ENCODE results near the gene GABBR2. TPM values are rescaled to one million over a fixed set of nuclear protein-coding genes. Genes with fewer than 3 reads are reported as not detected.

Gene GABBR2
- total and polyA plus RNA-seq, 2 of the 8 experiments (the other 6 are each of a cell fraction or from before 2014, with no cell fraction given), result 0.50 to 1.2 TPM

- TF ChIP-seq CHD7 (IDR thresholded peaks at IDR 0.05; ENCODE audit: insufficient replicate concordance, low read length) (no peak), RXRA (IDR thresholded peaks at IDR 0.05; ENCODE audit: insufficient read depth, low read depth, low read length) (no peak), TEAD4 (IDR thresholded peaks at IDR 0.05; ENCODE audit: low read depth, low read length) (no peak), PHF8 (conservative IDR thresholded peaks at IDR 0.05; ENCODE audit: low read depth, low read length) (no peak), SUZ12 (IDR thresholded peaks at IDR 0.05; ENCODE audit: low read length) (no peak), NANOG (IDR thresholded peaks at IDR 0.05; ENCODE audit: insufficient read depth, low read depth, low read length, poor library complexity, severe bottlenecking) (no peak), E2F6 (IDR thresholded peaks at IDR 0.05) (no peak), ASH2L (IDR thresholded peaks at IDR 0.05; ENCODE audit: low read length) (no peak), RBBP5 (IDR thresholded peaks at IDR 0.05; ENCODE audit: borderline replicate concordance, low read depth, low read length) (no peak), POLR2A (IDR thresholded peaks at IDR 0.05; ENCODE audit: control extremely low read depth in 1 of 2, low read depth in 2 of 2, low read length in 2 of 2) (no peak), SIX5 (IDR thresholded peaks at IDR 0.05; ENCODE audit: low read depth, low read length) (no peak), POLR2AphosphoS5 (IDR thresholded peaks at IDR 0.05; ENCODE audit: low read depth, low read length) (no peak)
Measured at GRCh38 chr9:98491231-98491651, 217.5 kb downstream of the GABBR2 start (continued).

All from H1 (cell line).